ENCODE data around the gene AMT. TPM values are rescaled to one million over a fixed set of nuclear protein-coding genes. Genes with fewer than 3 reads are reported as not detected.

The AMT gene, protein sequence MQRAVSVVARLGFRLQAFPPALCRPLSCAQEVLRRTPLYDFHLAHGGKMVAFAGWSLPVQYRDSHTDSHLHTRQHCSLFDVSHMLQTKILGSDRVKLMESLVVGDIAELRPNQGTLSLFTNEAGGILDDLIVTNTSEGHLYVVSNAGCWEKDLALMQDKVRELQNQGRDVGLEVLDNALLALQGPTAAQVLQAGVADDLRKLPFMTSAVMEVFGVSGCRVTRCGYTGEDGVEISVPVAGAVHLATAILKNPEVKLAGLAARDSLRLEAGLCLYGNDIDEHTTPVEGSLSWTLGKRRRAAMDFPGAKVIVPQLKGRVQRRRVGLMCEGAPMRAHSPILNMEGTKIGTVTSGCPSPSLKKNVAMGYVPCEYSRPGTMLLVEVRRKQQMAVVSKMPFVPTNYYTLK
- total RNA-seq = 12.4 TPM

DNA sequence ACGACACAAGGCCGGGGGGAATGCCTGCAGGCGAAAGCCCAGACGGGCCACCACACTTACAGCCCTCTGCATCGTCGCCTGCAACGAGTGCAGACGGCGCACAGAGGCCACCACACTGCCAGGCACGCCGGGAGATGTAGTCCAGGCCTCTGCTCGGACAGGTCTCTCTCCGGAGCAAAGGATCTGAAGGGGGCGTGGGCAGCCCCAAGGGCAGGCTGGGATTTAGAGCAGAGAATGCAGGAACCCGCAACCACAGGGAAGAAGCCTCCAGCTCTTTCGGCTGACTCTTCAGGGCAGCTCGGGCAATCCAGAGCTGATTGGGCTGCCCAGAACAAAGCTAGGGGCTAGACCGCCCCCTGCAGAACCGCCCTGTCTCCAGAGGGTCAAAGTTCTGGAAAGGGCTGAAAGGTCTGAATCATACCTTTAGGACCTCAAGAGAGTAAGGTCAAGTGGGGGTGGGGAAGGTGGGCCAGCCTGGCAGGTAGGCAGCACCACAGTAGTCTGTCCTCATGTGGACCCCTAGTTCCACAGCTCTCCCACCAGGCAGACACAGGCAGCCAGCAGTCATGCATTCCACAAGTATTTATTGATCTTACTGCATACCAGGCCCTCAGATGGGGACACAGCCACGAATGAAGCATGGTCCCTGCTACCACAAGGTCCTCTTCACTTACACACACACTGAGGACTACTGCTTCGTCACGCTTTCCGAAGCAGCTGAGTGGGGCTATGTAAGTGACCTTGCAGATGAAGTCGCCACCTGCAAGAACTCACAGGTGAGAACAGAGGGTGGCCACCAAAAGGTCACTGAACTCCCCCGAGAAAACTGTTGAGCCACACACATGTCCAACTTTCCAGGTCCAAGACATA, at the start of gene AMT:
Gene AMT (minus strand): TSS at position 95 of the 870 bp plus-strand sequence. CDS start 23 bp downstream, at position 72.
- no peak for DNase-seq (ENCODE audit: low spot score)
- intact Hi-C loops (cut with DNase I) = no loop called here
- ATAC-seq = peak; percentile 74

DNA sequence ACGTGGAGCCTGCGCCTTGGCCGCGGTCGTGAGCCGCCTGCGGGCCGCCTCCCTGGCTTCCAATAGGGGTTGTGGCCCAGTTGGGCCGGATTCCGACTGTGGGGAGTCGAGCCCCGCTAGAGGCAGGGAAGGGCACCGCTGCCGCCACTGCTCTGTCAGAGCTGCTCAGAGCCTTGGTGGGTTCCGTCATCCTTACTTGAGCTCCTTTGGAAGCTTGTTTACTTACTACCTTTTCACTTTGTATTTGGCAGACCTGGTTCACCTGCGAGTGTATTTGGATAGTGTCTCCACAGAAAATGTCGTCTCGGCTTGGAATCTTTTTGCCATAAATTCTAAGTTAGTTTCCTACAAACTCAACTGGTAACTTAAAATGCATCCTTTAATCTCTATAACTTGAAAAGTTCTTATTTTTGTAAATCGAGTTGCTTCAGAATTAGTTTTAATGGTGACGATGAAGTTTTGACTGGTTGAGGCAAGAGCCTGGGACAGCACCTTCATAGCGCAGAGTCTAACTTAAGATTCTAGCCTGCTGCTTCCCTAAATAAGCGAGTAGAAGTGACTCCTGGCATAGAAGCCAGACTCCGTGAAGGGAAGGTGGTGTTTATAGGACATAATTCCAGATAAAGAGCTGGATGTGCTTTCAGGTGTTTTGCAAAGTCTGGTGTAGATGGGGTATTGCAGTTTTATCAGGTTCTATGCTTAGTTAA, 48.6 kb upstream of the AMT start:
- intact Hi-C loops (cut with DNase I) = loop anchor here (5.0 to 10.0 kb wide), 2 partner anchors 64 to 654 kb away; no protein-coding TSS in a partner anchor
- ATAC-seq = no peak
- no peak for DNase-seq (ENCODE audit: low spot score)

DNA sequence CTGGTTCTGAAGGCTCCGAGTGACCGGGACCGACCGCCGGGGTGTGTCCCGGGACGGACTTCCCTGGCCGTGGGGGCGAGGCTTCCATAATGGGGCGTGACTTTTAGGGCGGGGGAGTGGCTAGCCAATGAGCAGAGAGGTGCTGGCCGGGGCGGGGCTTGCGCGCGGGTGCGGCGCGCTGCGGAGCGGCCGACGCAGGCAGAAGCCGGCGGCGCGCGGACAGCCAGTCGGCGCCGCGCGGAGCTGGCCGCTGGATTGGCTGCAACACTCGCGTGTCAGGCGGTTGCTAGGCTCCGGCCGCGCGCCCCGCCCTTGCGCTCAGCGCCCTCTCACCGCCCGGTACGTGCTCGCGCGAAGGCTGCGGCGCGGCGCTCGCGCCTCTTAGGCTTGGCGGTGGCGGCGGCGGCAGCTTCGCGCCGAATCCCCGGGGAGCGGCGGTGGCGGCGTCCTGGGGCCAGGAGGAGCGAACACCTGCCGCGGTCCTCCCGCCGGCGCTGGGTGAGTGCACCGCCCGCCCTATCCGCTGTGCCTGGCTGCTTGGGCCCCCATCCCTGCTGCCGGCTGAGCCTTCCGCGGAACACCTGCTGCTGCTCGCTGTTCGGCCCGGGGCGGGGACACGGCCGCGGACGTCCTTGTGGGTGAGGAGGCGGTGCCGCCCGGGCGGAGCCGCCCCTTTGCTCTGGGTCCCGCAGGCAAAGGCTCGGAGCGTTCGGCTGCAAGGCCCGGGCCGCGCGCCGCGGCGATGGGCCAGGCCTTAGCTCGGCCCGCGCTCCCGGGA, 47.9 kb upstream of the AMT start, which contains the start of gene DAG1:
Gene DAG1 (plus strand): TSS at position 332 of the 778 bp plus-strand sequence. CDS start 40,268 bp downstream, outside the sequence.
- DNase-seq (ENCODE audit: low spot score) (peak; percentile 100), ATAC-seq (peak; percentile 97)
- intact Hi-C loops (cut with DNase I) = loop anchor here (5.0 to 10.0 kb wide), 2 partner anchors 65 to 653 kb away; no protein-coding TSS in a partner anchor

DNA sequence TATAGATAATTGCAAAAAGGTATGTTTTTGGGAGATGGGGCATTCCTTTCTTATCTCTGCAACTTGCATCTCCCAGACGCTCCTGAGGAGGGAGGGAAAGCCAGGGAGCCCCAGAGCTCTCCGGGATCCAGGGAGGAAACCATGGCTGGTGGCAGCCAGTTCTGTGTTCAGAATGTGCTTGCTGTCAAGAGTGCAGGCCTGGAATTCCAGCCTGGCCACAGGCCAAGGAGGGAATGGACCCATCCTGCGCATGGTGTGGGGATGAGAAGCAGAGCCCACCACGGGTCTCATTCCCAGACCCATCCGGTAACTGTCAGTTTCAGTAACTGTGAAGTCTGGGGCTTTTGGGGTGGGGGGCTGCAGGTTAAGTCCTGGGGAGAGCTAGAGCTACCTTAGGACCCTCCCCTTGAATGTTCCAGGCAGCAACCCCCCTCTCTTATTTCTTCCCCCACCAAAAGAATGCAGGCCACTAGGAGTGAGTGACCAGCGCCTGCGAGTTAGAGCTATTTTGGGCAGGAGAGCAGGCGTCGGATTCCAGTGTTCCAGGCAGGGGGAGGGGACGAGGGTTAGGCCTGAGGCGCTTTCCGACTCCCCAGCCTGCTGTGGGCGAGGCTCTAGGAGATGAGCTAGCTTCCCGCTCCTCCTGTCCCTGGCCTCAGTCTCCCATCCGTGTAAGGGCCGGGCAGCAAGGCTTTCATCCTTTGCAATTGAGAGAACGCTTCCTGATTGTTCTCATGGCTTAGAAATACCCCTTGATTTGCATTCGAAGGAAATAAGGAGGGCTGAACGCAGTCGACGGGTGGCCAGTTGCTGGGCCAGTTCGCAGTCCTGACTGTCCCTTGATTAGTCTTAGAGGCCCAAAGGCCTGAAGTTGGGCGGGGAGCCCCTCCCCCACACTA, 47.0 kb upstream of the AMT start:
- ATAC-seq (peak; percentile 83), DNase-seq (ENCODE audit: low spot score) (peak; percentile 84)
- intact Hi-C loops (cut with DNase I) = no loop called here

DNA sequence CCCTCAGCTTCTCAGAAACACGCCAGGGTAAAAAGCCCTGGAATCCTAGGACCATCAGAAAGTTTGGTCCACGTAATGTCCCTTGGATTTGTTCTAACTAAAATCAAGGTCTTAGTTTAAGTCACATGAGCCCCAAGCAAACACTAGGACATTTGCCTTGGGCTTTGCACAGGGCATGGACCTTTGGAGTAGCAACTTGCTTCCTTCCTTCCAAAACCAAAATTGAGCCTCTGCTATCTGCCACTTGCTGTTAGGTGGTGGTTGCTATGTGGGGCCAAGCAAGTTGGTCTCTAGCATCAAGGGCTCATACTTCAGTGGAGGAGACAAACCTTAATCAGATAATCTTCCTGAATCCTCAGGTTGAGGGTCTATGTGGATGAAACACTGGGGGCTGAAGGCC, 43.8 kb upstream of the AMT start:
- intact Hi-C loops (cut with DNase I) = no loop called here
- ATAC-seq = no peak
- no peak for DNase-seq (ENCODE audit: low spot score)

DNA sequence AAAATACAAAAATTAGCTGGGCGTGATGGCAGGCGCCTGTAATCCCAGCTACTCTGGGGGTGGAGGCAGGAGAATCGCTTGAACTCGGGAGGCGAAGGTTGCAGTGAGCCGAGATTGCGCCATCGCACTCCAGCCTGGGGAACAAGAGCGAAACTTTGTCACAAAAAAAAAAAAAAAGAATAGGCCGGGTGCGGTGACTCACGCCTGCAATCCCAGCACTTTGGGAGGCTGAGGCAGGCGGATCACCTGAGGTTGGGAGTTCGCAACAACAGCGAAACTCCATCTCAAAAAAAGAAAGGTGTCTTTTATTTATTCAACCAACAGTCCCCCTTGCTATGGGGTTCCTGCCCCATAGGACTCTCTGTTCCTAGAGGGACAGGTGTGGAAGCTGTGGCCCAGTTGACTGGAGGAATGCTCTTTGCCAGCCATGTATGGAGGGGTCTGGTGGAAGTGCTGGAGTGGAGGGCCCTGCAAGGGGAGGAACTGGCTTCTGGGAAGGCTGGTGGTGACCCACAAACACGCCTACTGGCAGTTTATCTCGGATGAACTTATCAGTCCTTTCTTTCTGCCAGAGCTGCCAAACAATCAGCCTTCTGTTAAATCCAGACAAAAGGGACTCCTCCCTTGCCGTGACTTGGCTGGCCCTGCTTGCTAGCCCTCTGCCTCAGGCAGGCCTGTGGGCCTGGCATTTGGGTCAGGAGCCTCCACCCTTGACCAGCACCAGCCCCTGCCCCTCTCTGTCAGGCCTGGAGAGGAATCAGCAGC, 43.2 kb upstream of the AMT start:
- intact Hi-C loops (cut with DNase I) = no loop called here

DNA sequence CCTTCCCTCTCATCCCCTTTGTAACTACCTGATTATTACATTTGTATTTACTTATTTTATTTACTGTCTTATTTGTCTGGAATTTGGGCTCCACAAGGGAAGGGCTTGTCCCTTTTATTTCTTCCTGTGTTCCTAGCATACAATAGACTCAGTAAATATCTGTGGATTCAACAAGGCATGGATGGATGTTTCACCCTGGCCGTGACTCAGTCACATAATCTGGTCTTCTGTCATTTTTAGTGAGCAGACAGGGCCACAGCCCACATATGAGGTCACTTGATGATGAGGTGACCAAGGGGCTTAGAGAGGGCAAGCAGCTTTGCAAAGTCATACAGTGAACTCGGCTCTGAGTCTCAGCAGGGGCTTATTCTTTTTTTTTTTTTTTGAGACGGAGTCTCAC, 39.9 kb upstream of the AMT start:
- DNase-seq (ENCODE audit: low spot score) (no peak), ATAC-seq (no peak)
- intact Hi-C loops (cut with DNase I) = no loop called here

More for the DNA sequence above, 43.2 kb upstream of the AMT start:
- no peak for ATAC-seq
- no peak for DNase-seq (ENCODE audit: low spot score)

DNA sequence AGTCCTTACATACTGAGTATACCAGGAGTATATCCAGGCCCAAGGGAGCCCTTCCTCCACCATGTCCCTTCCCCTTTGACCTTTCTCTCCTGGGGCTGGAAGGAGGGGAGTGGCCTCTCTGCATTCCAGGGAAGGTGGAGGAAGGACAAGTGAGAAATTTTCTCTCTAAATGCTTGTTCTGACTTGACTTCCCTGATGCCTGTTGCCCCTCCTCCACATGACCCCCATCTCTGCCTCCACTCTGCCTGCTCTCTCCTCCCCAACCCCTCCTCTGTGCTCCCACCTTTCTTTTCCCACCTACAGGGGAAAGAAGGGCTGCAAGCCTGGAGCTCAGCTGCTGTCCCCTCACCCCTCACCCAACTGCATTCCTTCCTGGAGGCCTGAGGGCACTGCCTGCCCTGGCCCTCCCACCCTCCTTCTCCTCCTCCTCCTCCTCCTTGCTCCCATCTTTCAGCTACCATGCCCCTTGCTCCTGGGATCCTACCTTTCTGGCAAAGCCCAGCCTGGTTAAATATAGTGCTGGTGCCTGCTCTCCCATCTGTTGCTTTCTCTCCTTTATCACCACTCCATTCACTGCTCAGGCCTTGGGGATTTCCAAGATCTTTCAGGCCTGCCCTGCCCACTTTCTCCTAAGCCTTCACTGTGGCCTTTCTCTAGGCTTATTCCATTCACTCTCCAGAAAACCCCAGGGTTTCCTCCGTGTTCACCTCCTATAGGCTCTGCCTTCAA, 39.3 kb upstream of the AMT start:
- intact Hi-C loops (cut with DNase I) = no loop called here
- no peak for DNase-seq (ENCODE audit: low spot score)
- no peak for ATAC-seq

DNA sequence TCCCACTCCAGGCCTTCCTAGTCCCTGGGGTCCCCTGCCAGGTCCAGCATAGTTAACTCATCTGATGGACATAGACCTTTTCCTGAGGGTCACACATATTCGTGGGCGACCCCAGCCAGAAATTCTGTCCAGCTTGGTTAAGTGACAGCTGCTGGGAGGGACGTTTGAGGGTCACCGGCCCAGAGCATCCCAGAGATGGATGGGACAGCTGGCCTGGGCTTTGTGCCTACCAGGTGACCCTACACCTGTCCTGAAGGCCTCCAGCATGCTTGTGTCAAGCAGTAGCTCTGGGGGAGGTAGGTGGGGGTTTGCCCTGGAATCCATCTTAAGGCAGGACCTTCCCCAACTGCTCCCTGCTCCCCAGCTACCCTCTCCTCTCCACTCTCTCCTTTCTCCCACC, 38.7 kb upstream of the AMT start:
- intact Hi-C loops (cut with DNase I) = no loop called here
- ATAC-seq (no peak), DNase-seq (ENCODE audit: low spot score) (no peak)

DNA sequence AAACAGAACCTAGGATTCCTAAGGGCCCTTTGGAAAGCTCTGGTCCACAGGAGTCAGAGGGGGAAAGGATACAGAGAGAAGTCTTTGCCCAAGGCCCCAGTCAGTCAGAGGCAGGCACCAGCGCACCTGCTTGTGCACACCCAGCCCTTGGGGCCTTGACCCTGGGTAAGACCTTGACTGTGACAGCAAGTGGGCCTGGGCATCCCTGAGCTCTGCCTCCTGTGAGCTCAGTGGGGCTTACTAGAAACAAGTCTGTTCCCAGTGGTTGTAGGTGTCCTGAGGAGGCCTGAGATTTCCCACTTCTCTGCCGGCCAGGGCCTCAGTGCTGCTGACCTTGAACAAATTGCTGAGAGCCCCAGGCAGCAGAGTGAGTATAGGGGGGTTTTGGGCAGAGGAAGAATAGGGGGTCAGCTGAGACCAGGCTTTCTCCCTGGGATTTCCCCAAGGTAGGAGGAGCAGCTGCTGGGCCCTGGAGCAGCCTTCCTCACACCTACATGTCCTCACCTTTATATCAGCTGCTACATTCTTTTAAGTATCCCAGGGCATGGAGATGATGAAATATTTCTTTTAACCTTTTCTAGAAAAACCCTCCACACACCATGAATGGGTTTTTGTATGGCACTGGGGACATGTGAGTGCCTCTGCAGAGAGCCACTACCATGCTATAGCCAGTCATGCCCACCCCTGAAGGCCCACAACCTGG, 38.1 kb upstream of the AMT start:
- ATAC-seq (no peak), DNase-seq (ENCODE audit: low spot score) (no peak)
- intact Hi-C loops (cut with DNase I) = no loop called here

DNA sequence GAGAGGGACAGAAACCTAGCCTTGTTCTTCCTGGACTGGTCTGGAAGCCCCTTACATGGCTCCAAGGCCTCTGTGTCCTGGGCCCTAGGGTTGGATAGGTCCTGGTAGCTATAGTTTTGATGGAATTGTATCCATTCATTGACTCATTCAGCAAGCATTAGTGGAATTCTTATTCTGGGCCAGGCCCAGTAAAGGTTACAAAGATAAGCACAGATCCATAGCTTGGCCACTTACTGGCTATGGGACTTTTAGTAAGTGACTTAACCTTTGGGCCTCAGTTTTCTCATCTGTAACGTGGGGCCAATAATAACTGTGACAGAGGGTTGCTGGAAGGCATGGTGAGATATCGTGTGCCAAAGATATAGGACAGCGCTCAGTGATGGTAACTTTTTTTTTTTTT, 34.2 kb upstream of the AMT start:
- intact Hi-C loops (cut with DNase I) = loop anchor here (10.0 kb wide), 1 partner anchor 282 kb away; the partner anchor contains the start of gene KLHDC8B
- DNase-seq (ENCODE audit: low spot score) = no peak
- ATAC-seq = no peak

DNA sequence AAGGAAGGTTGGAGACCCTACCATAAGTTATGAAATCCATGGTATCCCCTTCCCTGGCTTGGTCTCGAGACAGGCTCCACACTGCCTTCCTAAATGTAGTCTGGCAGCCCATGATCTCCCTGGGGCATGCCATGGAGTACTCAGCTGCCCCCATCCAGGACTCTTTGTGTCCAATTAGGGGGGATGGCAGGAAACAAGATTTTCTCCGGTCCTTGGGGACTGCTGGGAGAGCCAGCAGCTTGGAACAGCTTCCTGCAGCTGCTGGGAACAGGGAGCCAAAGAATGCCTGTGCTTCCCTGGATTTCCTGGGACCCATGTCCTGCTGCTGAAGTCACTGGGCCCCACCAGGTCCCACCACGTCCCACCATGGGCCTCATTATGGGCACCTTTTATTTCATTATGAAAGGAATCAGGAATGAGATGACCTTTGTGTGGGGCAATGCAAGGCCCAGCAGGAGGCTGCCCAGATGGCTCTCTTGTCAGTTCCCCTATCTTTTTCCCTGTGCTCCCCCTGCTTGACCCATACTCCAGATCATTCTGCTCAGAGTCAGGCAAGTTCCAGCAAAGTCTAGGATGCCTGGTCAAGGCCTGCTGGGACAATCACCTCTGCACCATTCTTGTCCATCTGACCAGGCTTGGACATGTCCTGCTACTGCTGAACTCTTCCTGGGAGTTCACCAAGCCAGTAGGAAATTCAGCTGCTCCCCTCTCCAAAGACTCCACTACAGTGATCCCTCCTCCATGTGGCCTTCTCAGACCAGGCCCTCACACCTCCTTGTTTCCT, 32.8 kb upstream of the AMT start:
- ATAC-seq (peak; percentile 43), DNase-seq (ENCODE audit: low spot score) (no peak)
- intact Hi-C loops (cut with DNase I) = loop anchor here (10.0 kb wide), 1 partner anchor 280 kb away; the partner anchor contains the start of gene KLHDC8B

DNA sequence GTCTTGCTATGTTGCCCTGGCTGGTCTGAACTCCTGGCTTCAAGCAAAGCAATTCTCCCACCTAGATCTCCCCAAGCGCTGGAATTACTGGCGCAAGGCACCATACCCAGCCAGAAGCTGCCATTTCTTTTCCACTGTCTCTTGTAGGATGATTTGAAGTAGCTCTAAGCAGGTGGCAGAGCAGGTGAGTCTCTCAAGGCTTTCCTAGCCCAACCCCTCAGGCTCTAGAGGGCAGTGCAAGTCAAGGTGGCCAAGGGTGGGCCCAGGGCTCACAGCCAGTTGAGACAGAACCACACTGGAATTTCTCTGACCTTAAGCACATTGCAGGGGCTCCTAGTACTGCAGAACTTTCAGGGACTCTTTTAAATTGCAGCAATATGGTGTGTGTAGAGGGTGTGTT, 32.2 kb upstream of the AMT start:
- no peak for DNase-seq (ENCODE audit: low spot score)
- intact Hi-C loops (cut with DNase I) = loop anchor here (10.0 kb wide), 1 partner anchor 280 kb away; the partner anchor contains the start of gene KLHDC8B
- ATAC-seq = peak; percentile 56

DNA sequence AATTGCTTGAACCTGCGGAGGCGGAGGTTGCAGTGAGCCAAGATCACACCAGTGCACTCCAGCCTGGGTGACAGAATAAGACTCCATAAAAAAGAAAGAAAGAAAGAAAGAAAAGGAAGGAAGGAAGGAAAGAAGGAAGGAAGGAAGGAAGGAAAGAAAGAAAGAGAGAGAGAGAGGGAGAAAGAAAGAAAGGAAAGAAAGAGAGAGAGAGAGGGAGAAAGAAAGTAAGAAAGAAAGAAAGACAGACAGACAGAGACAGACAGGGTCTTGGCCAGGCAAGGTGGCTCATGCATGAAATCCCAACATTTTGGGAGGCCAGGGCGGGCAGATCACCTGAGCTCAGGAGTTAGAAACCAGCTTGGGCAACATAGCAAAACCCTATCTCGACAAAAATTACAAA, 31.3 kb upstream of the AMT start:
- no peak for DNase-seq (ENCODE audit: low spot score)
- intact Hi-C loops (cut with DNase I) = loop anchor here (10.0 kb wide), 1 partner anchor 279 kb away; the partner anchor contains the start of gene KLHDC8B
- no peak for ATAC-seq

DNA sequence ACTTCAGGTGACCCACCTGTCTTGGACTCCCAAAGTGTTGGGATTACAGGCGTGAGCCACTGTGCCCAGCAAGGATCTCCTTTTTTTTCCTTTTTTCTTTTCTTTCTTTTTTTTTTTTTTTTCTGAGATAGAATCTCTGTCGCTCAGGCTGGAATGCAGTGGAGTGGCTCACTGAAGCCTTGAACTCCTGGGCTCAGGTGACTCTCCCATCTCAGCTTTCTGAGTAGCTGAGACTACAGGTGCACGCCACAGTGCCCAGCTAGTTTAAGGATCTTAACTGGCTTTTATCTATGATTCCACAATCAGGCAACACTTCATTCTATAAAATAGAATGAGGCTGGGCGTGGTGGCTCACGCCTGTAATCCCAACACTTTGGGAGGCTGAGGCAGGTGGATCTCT, 23.1 kb upstream of the AMT start:
- intact Hi-C loops (cut with DNase I) = no loop called here
- DNase-seq (ENCODE audit: low spot score) (no peak), ATAC-seq (no peak)
